Liver (tissue), 3 donors: Measurements from ENCODE around the gene SMTNL2.
"Not testable (repeated sequence)": the region's sequence is repeated elsewhere in the genome, so short reads cannot be mapped to it uniquely, and the experiment has no call there.

Source experiments
- GABPA ChIP-seq, 2 donors: IDR thresholded peaks in 1 of 2; conservative IDR thresholded peaks in 1 of 2; 2 replicates each; pipeline ENCODE4 v1.6.1; 2016; ENCODE audit warnings: antibody characterized with exemption in 2 of 2, mild to moderate bottlenecking in 1 of 2, moderate library complexity in 1 of 2
- HNF4A ChIP-seq, 2 donors: conservative IDR thresholded peaks; 2 replicates each; pipeline ENCODE4 v1.6.1; 2016; ENCODE audit warnings: antibody characterized with exemption in 2 of 2, mild to moderate bottlenecking in 2 of 2
- RAD21 ChIP-seq, 2 donors: IDR thresholded peaks; 2 replicates each; pipeline ENCODE4 v1.6.1; 2016; ENCODE audit warnings: antibody characterized with exemption in 2 of 2, mild to moderate bottlenecking in 2 of 2
- REST ChIP-seq: IDR thresholded peaks from 2 replicates; pipeline ENCODE4 v1.6.1; 2016; ENCODE audit warnings: antibody characterized with exemption, mild to moderate bottlenecking
- RXRA ChIP-seq, 2 donors: IDR thresholded peaks; 2 replicates each; pipeline ENCODE4 v1.6.1; 2017 to 2018; ENCODE audit warnings: antibody characterized with exemption in 2 of 2, mild to moderate bottlenecking in 1 of 2
- TAF1 ChIP-seq: conservative IDR thresholded peaks from 2 replicates; pipeline ENCODE4 v1.6.1; 2016; ENCODE audit warnings: antibody characterized with exemption, mild to moderate bottlenecking
- TF ChIP-seq, protein P1 (sequence below): fragments of 150-350 bp; IDR thresholded peaks from 2 replicates; pipeline ENCODE4 v1.5.1; 2017; ENCODE audit warnings: improper control_type of control experiment, low read depth, low read length; ENCODE audit not compliant: missing input control
- TF ChIP-seq, protein P2 (sequence below): IDR thresholded peaks from 2 replicates; pipeline ENCODE4 v1.6.1; 2016; ENCODE audit warnings: antibody characterized with exemption
- donor health status: healthy.
- donor health status: healthy.

- TF ChIP-seq, protein P1, sequence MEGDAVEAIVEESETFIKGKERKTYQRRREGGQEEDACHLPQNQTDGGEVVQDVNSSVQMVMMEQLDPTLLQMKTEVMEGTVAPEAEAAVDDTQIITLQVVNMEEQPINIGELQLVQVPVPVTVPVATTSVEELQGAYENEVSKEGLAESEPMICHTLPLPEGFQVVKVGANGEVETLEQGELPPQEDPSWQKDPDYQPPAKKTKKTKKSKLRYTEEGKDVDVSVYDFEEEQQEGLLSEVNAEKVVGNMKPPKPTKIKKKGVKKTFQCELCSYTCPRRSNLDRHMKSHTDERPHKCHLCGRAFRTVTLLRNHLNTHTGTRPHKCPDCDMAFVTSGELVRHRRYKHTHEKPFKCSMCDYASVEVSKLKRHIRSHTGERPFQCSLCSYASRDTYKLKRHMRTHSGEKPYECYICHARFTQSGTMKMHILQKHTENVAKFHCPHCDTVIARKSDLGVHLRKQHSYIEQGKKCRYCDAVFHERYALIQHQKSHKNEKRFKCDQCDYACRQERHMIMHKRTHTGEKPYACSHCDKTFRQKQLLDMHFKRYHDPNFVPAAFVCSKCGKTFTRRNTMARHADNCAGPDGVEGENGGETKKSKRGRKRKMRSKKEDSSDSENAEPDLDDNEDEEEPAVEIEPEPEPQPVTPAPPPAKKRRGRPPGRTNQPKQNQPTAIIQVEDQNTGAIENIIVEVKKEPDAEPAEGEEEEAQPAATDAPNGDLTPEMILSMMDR = not testable (repeated sequence)
- TF ChIP-seq TAF1; GABPA (IDR thresholded peaks at IDR 0.05 in 1 of 2, conservative IDR thresholded peaks at IDR 0.05 in 1 of 2); RXRA (IDR thresholded peaks at IDR 0.05); HNF4A (conservative IDR thresholded peaks at IDR 0.05); REST; RAD21 (IDR thresholded peaks at IDR 0.05): not testable (repeated sequence)
- TF ChIP-seq, protein P2, sequence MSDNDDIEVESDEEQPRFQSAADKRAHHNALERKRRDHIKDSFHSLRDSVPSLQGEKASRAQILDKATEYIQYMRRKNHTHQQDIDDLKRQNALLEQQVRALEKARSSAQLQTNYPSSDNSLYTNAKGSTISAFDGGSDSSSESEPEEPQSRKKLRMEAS = not testable (repeated sequence)
Observed at GRCh38 chr17:4640569-4641188, 56.4 kb downstream of the SMTNL2 start.
